ENCODE data around the gene NGFR.
"Not testable (repeated sequence)": the region's sequence is repeated elsewhere in the genome, so short reads cannot be mapped to it uniquely, and the experiment has no call there.

Gene NGFR

DNA sequence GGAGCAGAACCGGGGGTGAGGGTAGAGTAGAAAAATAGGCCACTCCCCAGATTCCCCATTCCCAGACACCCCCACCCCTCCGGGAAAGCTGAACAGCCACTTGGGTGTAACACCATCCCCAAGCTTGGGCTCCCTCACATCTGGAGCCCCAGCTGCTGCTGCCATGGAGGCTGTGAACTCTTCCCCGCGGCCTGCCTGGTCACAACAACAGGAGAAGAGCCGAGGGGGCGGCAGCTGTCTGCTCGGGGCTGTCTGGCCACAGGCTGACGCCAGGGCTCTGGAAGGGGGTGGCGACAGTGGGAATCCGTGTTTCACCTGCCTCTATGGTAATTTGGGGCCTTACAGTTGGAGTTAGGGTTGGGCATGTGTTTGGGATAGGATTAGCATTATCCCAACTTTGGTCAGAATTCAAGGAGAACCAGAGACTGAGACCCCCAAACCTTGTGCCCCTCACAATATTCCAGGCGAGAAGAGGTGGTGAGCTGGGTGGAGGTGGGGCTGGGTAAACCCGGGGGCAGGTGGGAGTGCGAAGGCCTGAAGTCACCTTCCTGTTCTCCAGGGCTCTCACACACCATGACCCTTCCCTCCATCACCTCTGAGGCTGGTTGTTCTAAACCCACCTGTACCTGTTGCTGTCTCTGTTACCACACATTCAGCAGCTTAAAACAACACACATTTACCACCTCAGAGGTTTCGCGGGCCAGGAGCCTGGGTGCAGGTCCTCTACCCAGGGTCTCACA lies 50.9 kb downstream of the NGFR start:
- DNase-seq (ENCODE audit: low read depth, low spot score) = no peak

DNA sequence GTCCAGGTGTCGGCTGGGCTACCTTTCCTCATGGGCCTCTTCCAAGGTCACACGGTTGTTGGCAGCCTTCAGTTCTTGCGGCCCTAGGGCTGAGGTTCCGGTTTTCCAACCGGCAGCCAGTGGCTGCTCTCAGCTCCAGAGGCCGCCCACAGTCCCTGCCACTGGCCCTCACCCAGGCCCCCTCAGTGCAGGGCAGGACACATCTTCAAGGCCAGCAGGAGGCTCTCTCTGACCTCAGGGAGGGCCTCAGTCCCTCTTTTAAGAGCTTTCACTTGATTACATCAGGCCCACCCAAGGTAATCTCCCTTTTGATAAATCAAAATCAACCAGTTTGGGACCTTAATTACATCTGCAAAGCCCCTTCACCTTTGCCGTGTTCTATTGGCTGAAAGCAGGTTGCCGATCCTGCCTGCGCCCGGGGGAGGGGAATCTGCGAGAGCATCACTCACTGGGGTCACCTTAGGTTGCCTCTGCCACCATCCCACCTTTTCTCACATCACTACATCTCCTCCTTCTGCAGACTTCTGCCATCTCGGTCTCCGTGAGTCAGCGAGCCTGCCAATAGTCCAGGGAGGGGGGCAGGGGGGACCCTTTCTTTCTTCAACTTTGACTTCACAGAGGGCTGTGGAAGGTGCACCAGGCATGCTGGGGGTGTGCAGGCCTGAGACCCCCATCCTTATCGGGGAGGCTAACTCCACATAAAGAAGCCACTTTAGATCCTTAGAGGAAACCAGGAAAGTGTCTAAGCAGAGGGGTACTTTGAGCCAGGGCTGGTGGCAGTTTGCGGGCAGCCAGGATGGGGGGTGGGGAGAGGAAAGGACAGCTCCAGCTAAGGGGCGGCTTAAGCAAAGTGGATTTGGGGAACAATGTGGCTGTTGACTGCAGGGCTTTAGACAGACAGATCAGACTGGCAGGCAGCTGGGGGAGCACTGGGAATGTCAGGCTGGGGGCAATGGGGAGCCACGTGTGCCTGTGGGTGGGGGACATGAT lies 51.7 kb downstream of the NGFR start:
- no peak for DNase-seq (ENCODE audit: low read depth, low spot score)

DNA sequence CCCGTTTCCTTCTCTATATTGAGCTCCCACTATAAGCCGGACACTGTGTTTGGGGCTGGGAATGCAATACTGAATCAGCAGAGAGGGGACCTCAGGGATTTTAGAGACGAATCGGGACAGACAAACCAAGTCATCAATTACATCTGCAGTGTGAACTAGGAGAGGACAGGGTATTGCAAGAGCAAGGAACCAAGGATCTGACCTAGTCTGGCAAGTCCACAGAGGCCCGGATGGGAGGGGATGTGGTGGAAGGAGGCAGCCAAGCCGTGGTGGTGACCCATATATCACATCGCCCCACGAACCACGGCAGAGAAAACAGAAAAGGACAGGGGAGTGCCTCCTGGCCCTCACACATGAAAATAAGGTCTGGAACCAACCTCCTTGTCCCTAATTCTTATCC lies 52.5 kb downstream of the NGFR start:
- DNase-seq (ENCODE audit: low read depth, low spot score) = no peak

DNA sequence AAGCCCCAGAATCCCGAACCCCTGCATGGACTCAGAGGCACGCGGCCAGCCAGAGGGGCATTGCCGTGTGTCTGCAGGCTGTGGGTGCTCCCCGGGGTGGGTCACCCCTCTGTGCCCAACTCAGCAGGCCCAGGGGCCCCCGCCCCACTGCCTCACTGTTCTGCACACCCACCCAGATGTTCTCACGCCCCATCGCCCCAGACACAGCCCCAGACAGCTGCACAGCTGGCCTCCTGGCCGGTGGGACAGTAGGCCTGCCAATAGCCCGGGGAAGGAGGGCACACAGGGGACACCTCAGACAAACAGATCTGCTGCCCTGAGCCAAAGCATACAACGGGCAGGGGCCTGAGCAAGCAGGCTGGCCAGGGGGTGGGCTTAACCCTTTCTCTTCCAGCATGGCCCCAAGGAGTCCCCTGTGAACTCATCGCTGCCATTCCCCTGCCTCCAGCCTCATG lies 53.0 kb downstream of the NGFR start:
- no peak for DNase-seq (ENCODE audit: low read depth, low spot score)

DNA sequence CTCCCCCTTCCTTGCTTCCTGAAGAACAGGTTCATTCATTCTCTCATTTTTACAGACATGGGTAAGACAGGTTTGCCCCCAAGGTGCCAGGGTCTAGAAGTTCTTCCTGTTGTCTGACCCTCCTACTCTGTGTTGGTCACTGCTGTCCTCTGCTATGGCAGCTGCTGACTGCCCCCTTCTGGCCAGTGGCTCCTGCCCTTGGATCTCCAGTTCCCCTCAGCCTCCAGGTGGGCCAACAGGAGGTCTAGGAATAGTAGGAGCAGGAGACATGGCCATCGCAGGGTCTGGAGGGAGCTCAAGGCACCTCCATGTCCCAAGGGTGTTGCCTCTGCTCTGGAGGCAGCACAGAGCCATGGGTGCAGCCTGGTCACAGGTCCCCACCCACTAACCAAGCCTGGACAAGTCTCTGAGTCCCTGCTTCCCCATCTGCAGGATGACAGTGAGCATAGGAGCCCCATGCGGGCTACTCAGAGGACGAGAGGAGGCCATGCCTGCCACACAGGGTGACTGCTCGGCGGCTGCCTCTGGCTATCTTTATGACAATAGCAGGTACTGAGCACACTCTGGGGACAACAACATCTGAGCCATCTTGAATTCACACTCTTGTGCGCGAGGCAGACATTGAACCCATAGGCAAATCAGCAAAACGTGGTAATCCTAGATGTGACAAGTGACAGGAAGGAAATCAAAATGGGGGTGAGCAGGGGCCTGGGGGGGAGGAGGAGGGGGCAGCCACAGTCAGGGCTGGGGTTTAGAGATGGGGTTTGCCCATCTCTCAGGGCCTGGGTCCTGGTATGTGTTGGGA lies 53.6 kb downstream of the NGFR start:
- no peak for DNase-seq (ENCODE audit: low read depth, low spot score)

DNA sequence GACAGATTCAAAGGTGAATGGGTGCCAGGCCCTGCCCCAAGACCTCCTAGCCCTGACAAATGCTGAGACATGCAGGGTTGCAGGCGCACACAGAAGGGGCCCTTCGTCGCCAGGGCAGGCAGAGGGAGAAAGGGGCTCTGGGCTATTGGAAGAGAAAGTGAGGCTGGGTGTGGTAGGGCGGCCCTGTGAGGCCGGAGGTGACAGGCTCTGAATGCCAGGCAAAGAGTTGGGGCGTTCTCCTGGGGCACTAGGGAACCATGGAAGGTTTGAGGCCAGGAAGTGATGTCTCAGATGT lies 54.2 kb downstream of the NGFR start:
- no peak for DNase-seq (ENCODE audit: low read depth, low spot score)

DNA sequence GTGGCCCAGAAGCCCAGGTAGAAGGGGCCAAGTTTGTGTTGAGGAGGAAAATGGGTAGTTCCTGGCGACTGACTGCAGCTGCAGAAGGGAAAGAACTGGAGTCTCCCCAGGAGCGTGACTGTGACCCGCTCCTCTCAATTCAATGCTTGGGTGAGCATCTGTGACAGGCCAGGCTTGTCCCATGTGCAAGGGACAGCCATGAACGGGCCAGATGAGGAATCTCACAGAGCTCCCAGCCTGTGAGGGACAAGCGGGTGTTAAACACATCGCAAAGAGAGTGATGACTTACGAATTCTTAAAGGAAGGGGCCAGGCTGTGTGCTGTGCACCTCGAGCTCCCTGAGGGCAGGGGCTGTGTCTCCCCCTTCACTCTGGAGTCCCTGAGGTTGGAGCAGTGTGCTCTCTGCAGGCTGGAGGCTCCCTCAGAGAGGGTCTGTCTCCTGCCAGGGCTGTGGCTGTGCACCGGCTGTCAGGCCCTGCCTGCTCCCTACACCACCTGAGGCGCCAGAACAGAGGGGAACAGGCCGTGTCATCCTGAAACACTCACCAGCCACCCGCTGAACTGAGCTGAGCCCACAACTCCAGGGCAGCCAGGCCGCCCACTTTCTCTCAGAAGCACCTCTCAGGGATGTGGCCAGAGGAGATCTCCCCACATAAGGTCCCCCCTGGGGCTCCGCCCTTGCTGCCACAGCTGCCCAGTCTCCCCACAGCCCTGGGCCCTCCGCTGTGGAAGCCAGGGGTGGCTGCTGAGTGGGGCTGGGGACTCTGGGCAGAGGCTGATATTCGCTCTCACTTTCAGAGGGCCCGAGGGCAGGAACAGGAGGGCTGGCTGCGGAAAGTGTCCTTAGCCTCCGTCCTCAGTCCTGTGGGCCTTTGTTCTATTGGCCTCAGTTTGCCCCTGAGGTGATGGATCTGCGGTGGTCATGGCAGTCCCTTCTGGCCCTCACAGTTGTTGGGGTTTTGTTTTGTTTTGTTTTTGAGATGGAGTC lies 54.9 kb downstream of the NGFR start:
- DNase-seq (ENCODE audit: low read depth, low spot score) = no peak

DNA sequence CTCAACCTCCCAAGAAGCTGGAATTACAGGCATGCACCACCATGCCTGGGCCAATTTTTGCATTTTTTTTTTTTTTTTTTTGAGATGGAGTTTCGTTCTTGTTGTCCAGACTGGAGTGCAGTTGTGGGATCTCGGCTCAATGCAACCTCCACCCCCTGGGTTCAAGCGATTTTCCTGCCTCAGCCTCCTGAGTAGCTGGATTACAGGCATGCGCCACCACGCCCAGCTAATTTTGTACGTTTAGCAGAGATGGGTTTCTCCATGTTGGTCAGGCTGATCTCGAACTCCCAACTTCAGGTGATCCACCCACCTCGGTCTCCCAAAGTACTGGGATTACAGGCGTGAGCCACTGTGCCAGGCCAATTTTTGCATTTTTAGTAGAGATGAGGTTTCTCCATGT lies 55.7 kb downstream of the NGFR start:
- not testable (repeated sequence) for DNase-seq (ENCODE audit: low read depth, low spot score)

DNA sequence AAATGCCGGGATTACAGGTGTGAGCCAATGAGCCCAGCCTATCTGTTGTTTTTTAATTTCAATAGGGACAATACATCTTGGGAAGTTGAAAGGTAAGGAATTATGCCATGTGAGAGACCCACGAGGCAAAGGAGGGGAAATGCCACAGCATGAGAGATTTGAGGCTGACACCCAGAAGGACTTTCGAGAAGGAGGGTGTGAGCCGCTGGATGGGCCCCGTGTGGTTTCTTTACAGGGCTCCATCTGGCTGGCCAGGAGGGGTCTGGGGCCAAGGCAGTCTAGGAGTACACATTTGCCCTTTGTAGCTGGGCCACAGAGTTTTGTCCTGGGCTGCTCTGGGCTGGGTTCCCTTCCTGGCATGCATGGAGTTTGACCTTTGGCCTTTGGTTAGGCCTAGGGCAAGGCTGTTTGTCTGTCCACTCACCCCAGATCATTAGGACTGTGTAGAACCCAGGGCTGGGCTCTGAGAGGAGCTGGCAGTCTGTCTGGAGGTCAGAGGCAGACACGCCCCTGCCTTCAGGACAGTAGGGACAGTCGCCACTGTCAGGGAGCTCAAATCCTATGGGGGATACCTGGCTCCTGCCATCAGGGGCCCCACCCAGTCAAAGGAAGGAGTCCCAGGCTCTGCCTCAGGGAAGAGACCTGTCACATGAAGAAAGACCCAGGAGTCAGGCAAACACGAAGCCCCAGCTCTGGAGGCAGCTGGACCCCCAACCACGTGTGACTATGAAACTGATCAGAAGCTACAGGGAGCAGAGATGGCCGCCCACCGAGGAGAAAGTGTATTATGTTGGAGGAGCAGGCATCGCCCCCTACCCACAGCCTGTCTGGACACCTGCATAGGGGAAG lies 56.4 kb downstream of the NGFR start:
- no peak for DNase-seq (ENCODE audit: low read depth, low spot score)

DNA sequence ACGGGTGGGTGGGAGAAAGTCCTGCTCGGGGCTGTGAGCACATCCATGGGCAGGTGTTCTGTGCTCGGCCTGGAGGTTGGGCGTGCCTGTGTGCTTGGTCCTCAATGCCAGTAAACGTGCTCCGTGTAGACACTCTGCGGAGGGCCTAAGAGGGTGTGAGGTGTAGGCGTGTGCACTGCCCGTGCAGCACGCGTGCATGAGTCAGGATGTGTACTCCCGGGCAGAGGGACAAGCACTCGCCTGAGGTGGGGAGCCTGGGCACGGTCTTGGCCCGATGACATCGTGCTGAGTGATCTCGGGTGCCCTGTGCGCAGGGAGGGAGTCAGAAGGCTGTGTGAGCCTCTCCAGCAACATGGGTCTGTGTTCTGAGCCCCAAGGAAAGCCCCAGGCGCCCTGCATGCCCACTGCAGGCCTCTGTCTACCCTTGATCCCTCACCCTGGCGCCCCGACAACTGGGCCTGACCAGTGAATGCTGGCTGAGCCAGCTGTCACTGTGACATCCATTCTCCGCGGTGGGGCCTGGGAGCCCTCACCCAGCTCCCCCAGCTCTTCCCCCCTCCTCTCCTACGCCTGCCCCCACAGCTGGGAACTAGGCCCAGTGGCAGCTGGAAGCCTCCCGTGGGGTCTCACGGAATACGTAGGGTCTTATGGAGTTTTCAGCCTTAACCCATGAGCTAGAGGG lies 57.1 kb downstream of the NGFR start:
- DNase-seq (ENCODE audit: low read depth, low spot score) = no peak

DNA sequence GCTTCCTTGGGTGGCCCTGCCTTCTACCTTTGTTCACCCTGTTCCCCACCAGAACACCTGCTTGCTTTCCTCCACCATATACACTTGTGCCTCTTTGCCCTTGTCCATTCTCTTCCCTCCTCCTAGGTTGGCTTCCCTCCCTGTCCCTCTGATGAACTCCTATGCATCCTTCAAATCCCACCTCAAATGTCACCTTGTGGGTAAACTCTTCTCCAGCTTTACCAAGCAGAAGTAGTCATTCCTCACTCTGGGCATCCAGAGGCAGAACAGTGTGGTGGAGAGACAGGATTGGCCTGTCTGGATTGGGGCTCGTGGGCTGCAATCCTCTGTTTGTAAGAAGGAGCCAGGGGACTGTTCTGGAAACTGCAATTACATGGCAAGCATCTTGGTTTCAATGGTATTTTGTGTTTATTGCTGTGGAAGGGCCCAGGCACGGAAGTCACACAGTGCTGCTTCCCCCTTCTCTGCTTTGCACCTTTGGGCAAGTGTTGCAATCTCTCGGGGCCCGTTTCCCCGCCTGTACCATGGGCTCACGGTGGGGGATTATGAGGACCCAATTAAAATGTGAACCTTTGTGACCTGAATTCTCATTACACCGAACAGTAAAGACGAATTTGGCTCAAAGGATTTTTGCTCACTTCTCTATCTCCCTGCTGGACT lies 58.7 kb downstream of the NGFR start:
- DNase-seq (ENCODE audit: low read depth, low spot score) = no peak

DNA sequence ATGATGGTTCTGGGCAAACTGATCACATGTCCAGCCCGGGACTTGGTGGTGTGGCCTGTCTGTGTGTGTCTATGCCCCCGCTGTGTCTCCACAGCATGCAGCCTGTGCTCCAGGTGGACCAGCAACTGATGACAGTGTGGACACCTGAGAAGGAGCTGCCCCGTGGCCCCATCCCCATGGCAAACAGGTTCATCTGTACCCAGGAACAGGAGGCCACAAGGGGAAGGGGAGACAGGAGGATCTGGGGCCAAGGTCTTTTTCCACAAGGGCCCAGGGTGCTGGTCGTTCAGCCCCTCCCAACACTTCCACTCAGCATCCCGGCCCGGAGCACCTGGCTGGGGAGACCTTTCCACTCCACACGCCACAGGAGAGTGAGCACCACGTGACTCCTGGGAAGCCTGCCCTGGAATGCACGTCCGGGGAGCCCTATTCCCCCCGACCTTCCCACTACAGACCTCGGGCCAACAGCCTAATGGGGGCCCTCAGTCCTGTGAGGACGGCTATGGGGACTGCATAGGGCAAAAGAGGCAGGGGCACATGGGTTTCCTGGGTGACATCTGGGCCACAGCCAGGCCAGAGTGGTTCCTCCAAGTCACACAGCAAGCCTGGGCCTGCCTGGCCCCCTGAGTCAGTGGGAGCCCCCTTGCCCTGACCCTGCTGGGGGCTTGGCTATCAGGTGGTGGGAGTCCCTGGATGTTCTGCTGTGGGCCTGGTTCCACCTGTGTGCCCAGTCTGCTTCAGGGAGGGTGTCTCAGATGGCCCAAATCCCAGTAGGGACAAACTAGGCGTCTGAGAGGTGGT lies 59.8 kb downstream of the NGFR start:
- no peak for DNase-seq (ENCODE audit: low read depth, low spot score)

DNA sequence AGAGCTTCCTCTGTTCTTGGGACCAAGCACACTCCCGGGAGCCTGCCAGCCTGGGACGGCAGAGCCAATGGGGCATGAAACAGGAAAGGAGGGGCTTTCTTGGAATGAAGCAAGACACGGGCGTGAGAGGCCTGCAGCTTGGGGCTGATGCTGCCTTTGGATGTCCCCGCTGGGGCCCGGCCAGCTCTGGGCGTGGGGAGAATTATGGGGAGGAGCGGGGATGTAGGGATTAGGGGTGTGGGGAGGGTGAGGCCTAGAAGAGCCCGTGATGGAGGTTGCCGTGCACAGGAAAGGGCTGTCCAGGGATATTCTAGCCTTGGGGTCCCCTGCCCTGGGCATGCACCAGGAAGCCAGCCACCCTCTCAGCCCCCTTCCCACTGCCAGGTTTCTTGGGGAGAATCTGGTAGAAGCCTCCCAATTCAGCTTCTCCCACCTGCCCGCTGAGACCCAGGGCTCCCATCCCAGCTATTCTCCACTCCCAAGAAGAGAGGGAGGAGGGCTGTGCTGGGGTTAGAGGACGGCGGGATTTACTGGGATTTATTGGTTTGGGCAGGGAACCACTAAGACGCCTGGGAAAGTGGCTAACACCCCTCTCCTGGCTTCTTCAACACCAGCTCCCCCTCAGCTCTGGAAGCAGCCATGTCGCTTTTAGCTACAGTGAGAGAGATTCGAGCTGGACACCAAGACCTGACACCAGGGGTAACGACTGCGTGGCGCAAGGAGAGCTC lies 60.6 kb downstream of the NGFR start:
- DNase-seq (ENCODE audit: low read depth, low spot score) = no peak

DNA sequence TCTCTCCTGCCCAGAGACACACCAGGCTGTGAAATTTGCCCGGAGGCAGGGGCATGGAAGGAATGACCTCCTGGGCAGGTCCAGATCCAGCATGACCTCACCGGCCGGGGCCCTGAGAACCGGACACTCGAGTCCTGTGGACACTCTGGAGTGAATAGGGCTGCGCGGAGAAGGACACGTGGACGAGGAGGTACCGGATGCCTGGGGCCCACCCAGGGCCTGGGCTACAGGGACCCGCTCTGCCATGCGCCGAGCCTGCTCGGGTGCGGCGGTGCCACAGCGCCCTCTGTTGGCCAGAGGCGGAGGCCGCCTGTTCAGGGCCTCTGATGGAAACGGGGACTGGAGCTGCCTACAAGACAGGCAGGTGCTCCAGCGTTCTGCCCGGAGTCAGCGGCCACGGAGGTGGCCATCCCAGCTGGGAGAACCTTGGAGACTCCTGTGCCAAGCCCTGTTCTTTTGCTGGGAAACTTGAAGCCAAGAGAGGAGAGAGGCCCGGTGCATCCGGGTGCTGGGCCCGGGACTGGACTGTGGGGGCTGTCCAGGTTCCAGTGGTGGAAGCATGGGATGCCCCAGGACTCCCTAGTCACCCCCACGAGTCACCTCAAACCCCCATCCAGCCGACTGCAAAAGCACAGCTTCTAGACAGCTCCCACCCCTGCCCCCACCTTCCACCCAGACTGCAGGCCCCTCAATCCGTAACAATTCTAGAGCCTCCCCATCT lies 61.3 kb downstream of the NGFR start:
- no peak for DNase-seq (ENCODE audit: low read depth, low spot score)

DNA sequence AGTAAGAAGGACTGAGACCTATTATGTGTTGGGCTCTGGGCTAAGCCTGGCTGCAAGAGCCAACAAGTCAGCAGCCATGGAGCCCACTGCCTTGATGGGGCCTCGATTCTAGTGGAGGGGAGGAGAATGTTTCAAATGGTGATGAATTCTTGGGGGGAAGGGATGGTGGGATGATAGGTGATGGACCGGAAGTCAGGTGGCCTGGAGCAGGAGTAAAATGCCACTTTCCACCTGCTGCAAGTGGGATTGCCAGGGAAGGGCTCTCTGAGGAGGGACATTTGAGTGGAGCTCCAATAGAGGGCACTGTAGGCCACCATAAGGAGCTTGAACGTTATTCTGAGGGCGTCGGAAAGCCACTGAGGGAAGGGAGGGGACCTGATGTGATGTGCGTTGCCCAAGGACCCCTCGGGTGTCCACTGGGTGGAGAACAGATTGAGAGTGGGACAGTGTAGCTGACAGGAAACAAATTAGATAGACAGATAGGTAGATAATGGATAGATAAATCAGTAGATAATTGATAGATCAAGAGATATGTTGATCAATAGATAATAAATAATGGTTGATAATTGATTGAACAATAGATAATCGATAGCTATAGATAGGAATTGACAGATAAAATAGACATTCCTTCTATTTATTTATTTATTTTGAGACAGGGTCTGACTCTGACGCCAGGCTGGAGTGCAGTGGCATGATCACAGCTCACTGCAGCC lies 62.4 kb downstream of the NGFR start:
- DNase-seq (ENCODE audit: low read depth, low spot score) = no peak
